Esophagus squamous epithelium (tissue), 5 donors: ENCODE results near the gene CCL25. TPM values are rescaled to one million over a fixed set of nuclear protein-coding genes. Genes with fewer than 3 reads are reported as not detected.

Experiments
- DNase-seq: peaks from one replicate; lab custom pipeline; 2025; lab: John Stamatoyannopoulos, UW
- H3K27ac ChIP-seq, 4 donors: fragments of 200-600 bp; sonication (generic); one replicate each; pipeline ENCODE4 v1.5.1; 2016 to 2019; ENCODE audit warnings: mild to moderate bottlenecking in 1 of 4
- H3K27me3 ChIP-seq, 4 donors: fragments of 200-600 bp; sonication (generic); 1 replicate in 3 of 4; 2 replicates in 1 of 4; pipeline versions ENCODE4 v1.5.1 to v1.6.0; 2017 to 2021; ENCODE audit warnings: antibody characterized with exemption in 1 of 4
- H3K36me3 ChIP-seq, 3 donors: fragments of 200-600 bp; sonication (generic); one replicate each; pipeline ENCODE4 v1.5.1; 2016 to 2019
- H3K4me1 ChIP-seq, 3 donors: fragments of 200-600 bp; sonication (generic); one replicate each; pipeline ENCODE4 v1.5.1; 2017 to 2019
- H3K4me3 ChIP-seq, 4 donors: fragments of 200-600 bp; sonication (generic); 1 replicate in 3 of 4; 2 replicates in 1 of 4; pipeline ENCODE4 v1.5.1; 2016 to 2019; ENCODE audit warnings: mild to moderate bottlenecking in 2 of 4, moderate library complexity in 1 of 4
- H3K9me3 ChIP-seq, 3 donors: fragments of 200-600 bp; sonication (generic); one replicate each; pipeline ENCODE4 v1.5.1; 2016 to 2019
- CTCF ChIP-seq, 6 experiments: fragments of 450-650 bp in 4 of 6; fragments of 200-600 bp in 2 of 6; sonication (generic) in 2 of 6; IDR thresholded peaks; one replicate each; pipeline ENCODE4 v1.5.1; 2016 to 2019; ENCODE audit warnings: antibody characterized with exemption in 6 of 6, mild to moderate bottlenecking in 4 of 6, moderate library complexity in 4 of 6
- POLR2A ChIP-seq, 4 donors: fragments of 450-650 bp; IDR thresholded peaks; one replicate each; pipeline ENCODE4 v1.6.1; 2017; ENCODE audit warnings: antibody characterized with exemption in 4 of 4, mild to moderate bottlenecking in 4 of 4, moderate library complexity in 3 of 4
- WGBS, 2 donors: methylation state at CpG; one replicate each; pipeline ENCODE4 v1.1.5; 2018; 5-methylcytosine and 5-hydroxymethylcytosine counted together
- intact Hi-C: fragments of 100-400 bp; cut with DNase I; formaldehyde crosslinking; loops from one replicate; pipeline ENCODE4 v1.15.0; 2022
- total RNA-seq, 4 donors: library from RNA; depleted of rRNA; stranded (reverse); fragments of >200 nt; gene quantifications; one replicate each; pipeline ENCODE4 v1.1.0, GENCODE V29; 2016
- donor health status: DM: yes; HTN: yes; CAD: no.

The CCL25 gene
- total RNA-seq, 4 donors from 2014 or later = not detected

GRCh38 chr19:8109890-8110662, 57.5 kb downstream of the CCL25 start:
- H3K27ac ChIP-seq = no peak overlapping the region
- no peaks in the 10 kb centered on the region for H3K36me3 ChIP-seq
- DNase-seq = no peak
- intact Hi-C loops = no loop called here
- H3K27me3 ChIP-seq = peaks cover 0 to 30% (median 0%) of the 10 kb centered on the region in 4 donors
- TF ChIP-seq CTCF (IDR thresholded peaks at IDR 0.05) (no peak), POLR2A (IDR thresholded peaks at IDR 0.05) (no peak)
- no peak overlapping the region for H3K4me3 ChIP-seq
- 86 to 90% methylated on average over 6 to 7 of the region's 7 CpGs for WGBS, 2 donors
- no peaks in the 10 kb centered on the region for H3K9me3 ChIP-seq
- no peaks in the 10 kb centered on the region for H3K4me1 ChIP-seq

GRCh38 chr19:8110931-8111330, 58.4 kb downstream of the CCL25 start:
- DNase-seq = no peak
- TF ChIP-seq CTCF (IDR thresholded peaks at IDR 0.05) (no peak), POLR2A (IDR thresholded peaks at IDR 0.05) (no peak)
- Histone ChIP-seq H3K36me3 (no peaks in the 10 kb centered on the region), H3K4me1 (no peaks in the 10 kb centered on the region), H3K27ac (no peak overlapping the region), H3K9me3 (no peaks in the 10 kb centered on the region), H3K4me3 (no peak overlapping the region), H3K27me3 (peaks cover 0 to 30% (median 0%) of the 10 kb centered on the region in 4 donors)
- 90% methylated on average over 2 of the region's 16 CpGs for WGBS, 2 donors
- intact Hi-C loops = no loop called here

GRCh38 chr19:8111376-8111775, 58.8 kb downstream of the CCL25 start:
- DNase-seq = no peak
- TF ChIP-seq CTCF (IDR thresholded peaks at IDR 0.05) = no peak
- no peak for TF ChIP-seq POLR2A (IDR thresholded peaks at IDR 0.05)
- WGBS, 2 donors = 82% methylated on average over 7 of the region's 16 CpGs; no CpG with 5 or more reads in 1 of the 2 donors
- Histone ChIP-seq H3K36me3 (no peaks in the 10 kb centered on the region), H3K4me3 (no peak overlapping the region), H3K27ac (no peak overlapping the region), H3K9me3 (no peaks in the 10 kb centered on the region), H3K27me3 (peaks cover 0 to 26% (median 0%) of the 10 kb centered on the region in 4 donors), H3K4me1 (no peaks in the 10 kb centered on the region)
- intact Hi-C loops = no loop called here

Other genes starting within 250 kb of the CCL25 start
- gene EVI5L, start 222.5 kb upstream of the CCL25 start, total RNA-seq = 10 to 100 TPM in 3 of 4 donors, 1 to 10 TPM in 1; 8.3 to 15.5 (median 11.9) TPM
- gene PRR36, start 178.4 kb upstream of the CCL25 start, total RNA-seq = under 1 TPM in 2 of 4 donors, not detected in 2; 0.35 to 0.57 TPM
- 10 to 100 TPM in 2 of 4 donors, 1 to 10 TPM in 2; 7.6 to 17.0 (median 9.5) TPM for gene LRRC8E, start 164.2 kb upstream of the CCL25 start, total RNA-seq
- gene MAP2K7, start 148.9 kb upstream of the CCL25 start, total RNA-seq = 10 to 100 TPM in 3 of 4 donors, 1 to 10 TPM in 1; 8.6 to 17.3 (median 13.8) TPM
- gene TGFBR3L, start 137.9 kb upstream of the CCL25 start, total RNA-seq = not detected
- 10 to 100 TPM in 1 of 4 donors, 1 to 10 TPM in 3; 6.2 to 10.9 (median 6.4) TPM for gene SNAPC2, start 132.4 kb upstream of the CCL25 start, total RNA-seq
- gene CTXN1, start 126.6 kb upstream of the CCL25 start, total RNA-seq = 1 to 10 TPM in 1 of 4 donors, under 1 TPM in 2, not detected in 1; 0.35 to 2.7 (median 0.75) TPM
- gene TIMM44, start 109.1 kb upstream of the CCL25 start, total RNA-seq = 10 to 100 TPM; 36.4 to 52.6 (median 45.5) TPM
- gene ELAVL1, start 47.1 kb upstream of the CCL25 start, total RNA-seq = 10 to 100 TPM; 25.7 to 44.6 (median 34.5) TPM
- gene FBN3, start 96.8 kb downstream of the CCL25 start, total RNA-seq = under 1 TPM in 1 of 4 donors, not detected in 3; 0.09 TPM
- gene CERS4, start 156.6 kb downstream of the CCL25 start, total RNA-seq = 100 to 1,000 TPM in 1 of 4 donors, 10 to 100 TPM in 3; 44.1 to 184 (median 89.1) TPM